Neural cell (in vitro differentiated cells): ENCODE data around the gene RET.

ENCODE experiments used
- CTCF ChIP-seq: fragments of 450-650 bp; IDR thresholded peaks from 2 replicates; pipeline ENCODE4 v1.5.1; 2014; ENCODE audit warnings: antibody characterized with exemption, mild to moderate bottlenecking, moderate library complexity; ENCODE audit not compliant: poor library complexity, severe bottlenecking
- EP300 ChIP-seq: fragments of 450-650 bp; conservative IDR thresholded peaks from 2 replicates; pipeline ENCODE4 v1.6.1; 2014; ENCODE audit warnings: antibody characterized with exemption, mild to moderate bottlenecking, moderate library complexity; ENCODE audit not compliant: poor library complexity, severe bottlenecking
- EZH2 ChIP-seq: fragments of 200-600, 300-800 bp; shearing (Covaris generic), sonication (generic); IDR thresholded peaks from 2 replicates; pipeline ENCODE4 v1.6.1; 2014; ENCODE audit warnings: antibody characterized with exemption, low read length, borderline replicate concordance, mild to moderate bottlenecking; ENCODE audit not compliant: insufficient read depth, poor library complexity, severe bottlenecking
- MXI1 ChIP-seq: fragments of 450-650 bp; conservative IDR thresholded peaks from 2 replicates; pipeline ENCODE4 v1.6.1; 2014; ENCODE audit warnings: antibody characterized with exemption, mild to moderate bottlenecking; ENCODE audit not compliant: poor library complexity, severe bottlenecking
- POLR2AphosphoS5 ChIP-seq: IDR thresholded peaks from 2 replicates; pipeline ENCODE4 v1.6.1; 2012
- RAD21 ChIP-seq: fragments of 450-650 bp; conservative IDR thresholded peaks from 2 replicates; pipeline ENCODE4 v1.6.1; 2014; ENCODE audit warnings: antibody characterized with exemption, mild to moderate bottlenecking, moderate library complexity
- REST ChIP-seq: IDR thresholded peaks from 2 replicates; pipeline ENCODE4 v1.6.1; 2012; ENCODE audit warnings: borderline replicate concordance
- TAF1 ChIP-seq: IDR thresholded peaks from 2 replicates; pipeline ENCODE4 v1.6.1; 2012; ENCODE audit warnings: low read depth

- no peak for TF ChIP-seq CTCF
- no peak for TF ChIP-seq MXI1
- no peak for TF ChIP-seq RAD21
- TF ChIP-seq POLR2AphosphoS5, result no peak
- TF ChIP-seq REST, result no peak
- TF ChIP-seq EP300, result no peak
- no peak for TF ChIP-seq EZH2
- no peak for TF ChIP-seq TAF1
Observed at GRCh38 chr10:43061331-43061730, 15.5 kb upstream of the RET start.
